ENCODE data around the gene LRRC28.

LRRC28 gene

DNA sequence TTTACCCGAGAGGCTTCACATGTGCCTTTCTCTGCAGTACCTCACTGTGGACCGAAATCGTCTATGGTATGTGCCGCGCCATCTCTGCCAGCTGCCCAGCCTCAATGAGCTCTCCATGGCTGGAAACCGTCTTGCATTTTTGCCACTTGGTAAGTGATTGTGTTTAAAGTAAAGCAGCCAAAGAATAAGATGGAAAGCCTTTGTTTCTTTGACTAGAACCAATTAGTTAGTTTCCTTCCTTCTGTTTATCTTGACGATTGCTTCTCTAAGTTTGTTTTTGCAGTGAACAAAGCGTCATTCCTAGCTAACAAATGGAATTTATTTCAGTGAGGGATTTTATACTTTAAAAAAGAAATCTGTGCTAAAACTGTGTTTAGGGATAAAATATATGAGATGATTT lies 82.7 kb downstream of the LRRC28 start:
- H3K27me3 ChIP-seq (ENCODE audit: control insufficient read depth, insufficient read depth, low read length), result no peaks in the 10 kb centered on the region
- H3K9ac ChIP-seq (ENCODE audit: low read depth, low read length), result no peak overlapping the region
- no peak overlapping the region for H3K4me3 ChIP-seq (ENCODE audit: low read depth, low read length)
- no peaks in the 10 kb centered on the region for H3K36me3 ChIP-seq (ENCODE audit: control insufficient read depth, insufficient read depth, low read length)
- peaks cover 2% of the 10 kb centered on the region for H3K4me1 ChIP-seq (ENCODE audit: control insufficient read depth, insufficient read depth, low read length)
- H3K9me3 ChIP-seq (ENCODE audit: control insufficient read depth, insufficient read depth, low read length), result no peaks in the 10 kb centered on the region

GRCh38 chr15:99335508-99335907 lies 84.2 kb downstream of the LRRC28 start:
- Histone ChIP-seq H3K4me3 (ENCODE audit: low read depth, low read length) (no peak overlapping the region), H3K4me1 (ENCODE audit: control insufficient read depth, insufficient read depth, low read length) (peaks cover 2% of the 10 kb centered on the region), H3K36me3 (ENCODE audit: control insufficient read depth, insufficient read depth, low read length) (no peaks in the 10 kb centered on the region), H3K27me3 (ENCODE audit: control insufficient read depth, insufficient read depth, low read length) (no peaks in the 10 kb centered on the region), H3K9me3 (ENCODE audit: control insufficient read depth, insufficient read depth, low read length) (no peaks in the 10 kb centered on the region), H3K9ac (ENCODE audit: low read depth, low read length) (no peak overlapping the region)

- Histone ChIP-seq H3K4me3 (ENCODE audit: low read depth, low read length) (no peak overlapping the region), H3K36me3 (ENCODE audit: control insufficient read depth, insufficient read depth, low read length) (no peaks in the 10 kb centered on the region), H3K4me1 (ENCODE audit: control insufficient read depth, insufficient read depth, low read length) (no peaks in the 10 kb centered on the region), H3K9me3 (ENCODE audit: control insufficient read depth, insufficient read depth, low read length) (no peaks in the 10 kb centered on the region), H3K9ac (ENCODE audit: low read depth, low read length) (no peak overlapping the region), H3K27me3 (ENCODE audit: control insufficient read depth, insufficient read depth, low read length) (no peaks in the 10 kb centered on the region)
Measured at GRCh38 chr15:99336794-99337193, 85.5 kb downstream of the LRRC28 start.

DNA sequence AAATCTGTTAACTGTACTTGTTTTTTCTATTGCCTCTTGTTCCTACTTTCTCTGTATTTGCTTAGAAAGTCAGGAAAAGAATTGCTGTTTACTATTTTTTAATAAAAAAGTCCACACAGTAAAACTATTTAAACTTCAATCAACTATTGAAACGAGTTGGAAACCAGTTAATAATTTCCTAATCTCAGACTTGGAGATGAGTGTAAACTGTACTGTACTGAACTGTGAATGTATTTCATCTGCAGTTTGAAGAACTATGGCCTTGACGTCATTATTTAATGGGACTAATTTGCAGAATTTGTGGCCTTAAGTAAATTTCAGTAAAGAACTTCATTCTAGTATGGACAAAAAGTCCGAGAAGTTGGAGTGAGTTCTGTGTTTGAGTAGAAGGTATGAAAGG lies 89.1 kb downstream of the LRRC28 start:
- no peaks in the 10 kb centered on the region for H3K4me1 ChIP-seq (ENCODE audit: control insufficient read depth, insufficient read depth, low read length)
- H3K9me3 ChIP-seq (ENCODE audit: control insufficient read depth, insufficient read depth, low read length), result no peaks in the 10 kb centered on the region
- H3K4me3 ChIP-seq (ENCODE audit: low read depth, low read length), result no peak overlapping the region
- H3K9ac ChIP-seq (ENCODE audit: low read depth, low read length), result no peak overlapping the region
- H3K36me3 ChIP-seq (ENCODE audit: control insufficient read depth, insufficient read depth, low read length), result no peaks in the 10 kb centered on the region
- H3K27me3 ChIP-seq (ENCODE audit: control insufficient read depth, insufficient read depth, low read length), result no peaks in the 10 kb centered on the region

GRCh38 chr15:99341786-99342185 lies 90.5 kb downstream of the LRRC28 start:
- Histone ChIP-seq H3K4me3 (ENCODE audit: low read depth, low read length) (no peak overlapping the region), H3K27me3 (ENCODE audit: control insufficient read depth, insufficient read depth, low read length) (no peaks in the 10 kb centered on the region), H3K9me3 (ENCODE audit: control insufficient read depth, insufficient read depth, low read length) (no peaks in the 10 kb centered on the region), H3K36me3 (ENCODE audit: control insufficient read depth, insufficient read depth, low read length) (no peaks in the 10 kb centered on the region), H3K9ac (ENCODE audit: low read depth, low read length) (no peak overlapping the region), H3K4me1 (ENCODE audit: control insufficient read depth, insufficient read depth, low read length) (no peaks in the 10 kb centered on the region)

GRCh38 chr15:99343208-99343607 lies 91.9 kb downstream of the LRRC28 start:
- H3K27me3 ChIP-seq (ENCODE audit: control insufficient read depth, insufficient read depth, low read length), result no peaks in the 10 kb centered on the region
- no peaks in the 10 kb centered on the region for H3K4me1 ChIP-seq (ENCODE audit: control insufficient read depth, insufficient read depth, low read length)
- H3K9ac ChIP-seq (ENCODE audit: low read depth, low read length), result no peak overlapping the region
- no peaks in the 10 kb centered on the region for H3K36me3 ChIP-seq (ENCODE audit: control insufficient read depth, insufficient read depth, low read length)
- H3K4me3 ChIP-seq (ENCODE audit: low read depth, low read length), result no peak overlapping the region
- H3K9me3 ChIP-seq (ENCODE audit: control insufficient read depth, insufficient read depth, low read length), result no peaks in the 10 kb centered on the region

DNA sequence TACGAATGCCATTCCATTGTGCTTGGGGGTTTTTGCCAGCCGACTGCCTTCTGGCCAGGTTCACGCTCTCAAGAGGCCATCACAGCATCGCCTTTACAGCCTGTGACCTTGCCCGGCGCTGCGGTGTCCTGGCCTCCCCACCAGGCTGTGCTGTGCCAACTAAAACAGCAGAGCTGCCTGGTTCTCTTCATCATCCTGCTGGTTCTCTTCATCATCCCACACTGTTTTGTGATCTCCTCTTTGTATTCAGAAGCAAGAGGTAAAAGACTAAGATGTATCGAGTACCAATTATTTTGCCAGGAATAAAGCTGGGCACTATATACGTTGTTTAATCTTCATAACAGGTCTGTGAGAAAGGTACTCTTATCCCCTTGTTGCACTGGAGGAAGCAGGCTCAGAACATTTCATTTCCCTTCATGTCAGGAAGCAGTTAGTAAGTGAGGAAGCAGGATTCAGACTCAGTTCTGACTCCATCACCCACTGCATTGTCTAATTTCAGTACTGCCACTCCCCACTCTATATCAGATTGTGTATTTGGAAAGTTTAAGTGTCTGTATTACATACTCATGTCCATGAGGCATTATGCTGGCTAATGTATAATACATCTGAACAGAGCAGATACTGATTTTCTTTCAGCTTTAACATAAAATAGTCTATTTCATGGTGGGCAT lies 92.7 kb downstream of the LRRC28 start:
- Histone ChIP-seq H3K27me3 (ENCODE audit: control insufficient read depth, insufficient read depth, low read length) (no peaks in the 10 kb centered on the region), H3K9me3 (ENCODE audit: control insufficient read depth, insufficient read depth, low read length) (no peaks in the 10 kb centered on the region), H3K4me3 (ENCODE audit: low read depth, low read length) (no peak overlapping the region), H3K9ac (ENCODE audit: low read depth, low read length) (no peak overlapping the region), H3K4me1 (ENCODE audit: control insufficient read depth, insufficient read depth, low read length) (no peaks in the 10 kb centered on the region), H3K36me3 (ENCODE audit: control insufficient read depth, insufficient read depth, low read length) (no peaks in the 10 kb centered on the region)

GRCh38 chr15:99344639-99345038 lies 93.4 kb downstream of the LRRC28 start:
- H3K4me1 ChIP-seq (ENCODE audit: control insufficient read depth, insufficient read depth, low read length), result no peaks in the 10 kb centered on the region
- H3K4me3 ChIP-seq (ENCODE audit: low read depth, low read length), result no peak overlapping the region
- no peaks in the 10 kb centered on the region for H3K9me3 ChIP-seq (ENCODE audit: control insufficient read depth, insufficient read depth, low read length)
- H3K9ac ChIP-seq (ENCODE audit: low read depth, low read length), result no peak overlapping the region
- no peaks in the 10 kb centered on the region for H3K36me3 ChIP-seq (ENCODE audit: control insufficient read depth, insufficient read depth, low read length)
- H3K27me3 ChIP-seq (ENCODE audit: control insufficient read depth, insufficient read depth, low read length), result no peaks in the 10 kb centered on the region

GRCh38 chr15:99345242-99345641 lies 94.0 kb downstream of the LRRC28 start:
- Histone ChIP-seq H3K36me3 (ENCODE audit: control insufficient read depth, insufficient read depth, low read length) (no peaks in the 10 kb centered on the region), H3K4me3 (ENCODE audit: low read depth, low read length) (no peak overlapping the region)

GRCh38 chr15:99345832-99346462 lies 94.7 kb downstream of the LRRC28 start:
- Histone ChIP-seq H3K4me3 (ENCODE audit: low read depth, low read length) (no peak overlapping the region), H3K4me1 (ENCODE audit: control insufficient read depth, insufficient read depth, low read length) (peaks cover 7% of the 10 kb centered on the region)

More at GRCh38 chr15:99345242-99345641, 94.0 kb downstream of the LRRC28 start:
- Histone ChIP-seq H3K9me3 (ENCODE audit: control insufficient read depth, insufficient read depth, low read length) (no peaks in the 10 kb centered on the region), H3K4me1 (ENCODE audit: control insufficient read depth, insufficient read depth, low read length) (peaks cover 2% of the 10 kb centered on the region), H3K9ac (ENCODE audit: low read depth, low read length) (no peak overlapping the region), H3K27me3 (ENCODE audit: control insufficient read depth, insufficient read depth, low read length) (no peaks in the 10 kb centered on the region)

GRCh38 chr15:99347574-99347973 lies 96.3 kb downstream of the LRRC28 start:
- no peaks in the 10 kb centered on the region for H3K27me3 ChIP-seq (ENCODE audit: control insufficient read depth, insufficient read depth, low read length)
- no peak overlapping the region for H3K9ac ChIP-seq (ENCODE audit: low read depth, low read length)
- H3K9me3 ChIP-seq (ENCODE audit: control insufficient read depth, insufficient read depth, low read length), result no peaks in the 10 kb centered on the region
- peaks cover 7% of the 10 kb centered on the region for H3K4me1 ChIP-seq (ENCODE audit: control insufficient read depth, insufficient read depth, low read length)
- no peaks in the 10 kb centered on the region for H3K36me3 ChIP-seq (ENCODE audit: control insufficient read depth, insufficient read depth, low read length)
- H3K4me3 ChIP-seq (ENCODE audit: low read depth, low read length), result no peak overlapping the region

More at GRCh38 chr15:99345832-99346462, 94.7 kb downstream of the LRRC28 start:
- Histone ChIP-seq H3K9me3 (ENCODE audit: control insufficient read depth, insufficient read depth, low read length) (no peaks in the 10 kb centered on the region), H3K27me3 (ENCODE audit: control insufficient read depth, insufficient read depth, low read length) (no peaks in the 10 kb centered on the region), H3K9ac (ENCODE audit: low read depth, low read length) (no peak overlapping the region), H3K36me3 (ENCODE audit: control insufficient read depth, insufficient read depth, low read length) (no peaks in the 10 kb centered on the region)

GRCh38 chr15:99348412-99348811 lies 97.1 kb downstream of the LRRC28 start:
- no peaks in the 10 kb centered on the region for H3K36me3 ChIP-seq (ENCODE audit: control insufficient read depth, insufficient read depth, low read length)
- H3K9me3 ChIP-seq (ENCODE audit: control insufficient read depth, insufficient read depth, low read length), result no peaks in the 10 kb centered on the region

More at GRCh38 chr15:99348412-99348811, 97.1 kb downstream of the LRRC28 start:
- Histone ChIP-seq H3K27me3 (ENCODE audit: control insufficient read depth, insufficient read depth, low read length) (no peaks in the 10 kb centered on the region), H3K4me3 (ENCODE audit: low read depth, low read length) (no peak overlapping the region), H3K9ac (ENCODE audit: low read depth, low read length) (no peak overlapping the region), H3K4me1 (ENCODE audit: control insufficient read depth, insufficient read depth, low read length) (peaks cover 7% of the 10 kb centered on the region)

Data from iPS-15b (cell line).